ENCODE results near the gene ORC6. TPM values are rescaled to one million over a fixed set of nuclear protein-coding genes. Genes with fewer than 3 reads are reported as not detected.

ORC6 gene
- total RNA-seq, 1 donor from 2014 or later, result 1.3 TPM

DNA sequence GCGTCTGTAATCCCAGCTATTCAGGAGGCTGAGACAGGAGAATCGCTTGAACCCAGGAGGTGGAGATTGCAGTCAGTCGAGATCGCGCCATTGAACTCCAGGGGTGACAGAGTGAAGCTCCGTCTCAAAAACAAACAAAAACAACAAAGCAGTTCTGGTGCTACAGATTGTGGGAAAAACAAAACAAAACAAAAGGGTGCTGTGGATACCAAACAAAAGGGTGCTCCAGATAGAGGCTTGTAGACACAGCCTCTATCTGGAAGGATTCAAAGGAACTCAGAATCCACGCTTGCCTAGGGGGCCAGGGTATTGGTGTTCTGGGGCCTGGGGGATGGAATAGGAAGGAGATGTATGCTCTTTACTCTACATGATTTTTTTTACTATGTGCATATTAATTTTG lies 56.2 kb downstream of the ORC6 start:
- no peak overlapping the region for H3K27ac ChIP-seq
- no peak for ATAC-seq
- intact Hi-C loops (cut with DNase I), result no loop called here

DNA sequence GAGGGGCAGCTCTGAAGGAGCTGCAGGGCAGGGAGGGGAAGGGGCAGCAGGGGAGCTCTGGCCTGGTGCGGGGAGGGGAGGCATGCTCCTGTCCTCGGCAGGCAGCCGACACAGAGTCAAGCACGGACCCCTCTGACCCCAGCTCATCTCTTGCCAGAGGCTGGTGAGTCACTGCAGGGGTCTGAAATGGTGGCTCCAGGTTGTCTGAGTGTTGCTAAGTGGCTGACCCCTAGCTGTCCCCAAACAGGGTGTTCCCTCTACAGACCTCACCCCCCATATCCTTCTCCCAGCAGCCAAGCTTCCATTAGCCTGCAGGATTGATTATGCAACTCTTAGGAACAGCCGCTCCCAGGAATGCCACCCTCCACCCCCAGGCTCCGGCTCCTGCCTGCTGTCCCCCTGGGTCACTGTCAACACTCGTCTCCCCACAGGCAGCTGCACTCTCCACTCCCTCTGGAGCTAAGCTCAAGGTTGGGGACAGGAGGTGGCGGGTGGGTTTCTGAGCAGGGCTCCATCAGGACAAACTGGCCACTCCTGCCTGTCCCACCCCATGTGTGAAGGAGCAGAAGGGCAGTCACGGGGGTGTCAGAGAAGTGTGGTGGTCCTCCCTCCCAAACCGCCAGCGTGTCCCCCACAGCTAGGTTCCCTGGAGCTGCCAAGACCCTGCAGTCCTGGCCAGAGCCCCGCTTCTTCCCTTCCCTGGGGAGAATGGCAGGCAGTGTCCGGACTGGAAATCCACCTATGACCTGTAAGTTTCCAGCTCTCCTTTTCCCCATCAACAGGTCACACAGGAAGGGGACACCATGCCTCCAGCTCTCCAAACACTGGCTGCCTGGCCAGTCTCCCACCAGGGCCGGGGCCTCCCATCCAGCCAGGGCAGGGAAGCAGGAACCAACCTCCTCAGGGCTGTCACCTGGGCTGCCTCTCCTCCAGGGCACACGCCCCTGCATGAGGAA lies 57.6 kb downstream of the ORC6 start:
- ATAC-seq, result no peak
- Histone ChIP-seq H3K4me1 (peaks cover 7% of the 10 kb centered on the region), H3K27me3 (ENCODE audit: low read depth) (no peaks in the 10 kb centered on the region), H3K27ac (no peak overlapping the region), H3K4me3 (no peak overlapping the region), H3K36me3 (no peaks in the 10 kb centered on the region), H3K9me3 (no peaks in the 10 kb centered on the region)
- intact Hi-C loops (cut with DNase I), result no loop called here
- DNase-seq, result no peak
- TF ChIP-seq, protein P1, sequence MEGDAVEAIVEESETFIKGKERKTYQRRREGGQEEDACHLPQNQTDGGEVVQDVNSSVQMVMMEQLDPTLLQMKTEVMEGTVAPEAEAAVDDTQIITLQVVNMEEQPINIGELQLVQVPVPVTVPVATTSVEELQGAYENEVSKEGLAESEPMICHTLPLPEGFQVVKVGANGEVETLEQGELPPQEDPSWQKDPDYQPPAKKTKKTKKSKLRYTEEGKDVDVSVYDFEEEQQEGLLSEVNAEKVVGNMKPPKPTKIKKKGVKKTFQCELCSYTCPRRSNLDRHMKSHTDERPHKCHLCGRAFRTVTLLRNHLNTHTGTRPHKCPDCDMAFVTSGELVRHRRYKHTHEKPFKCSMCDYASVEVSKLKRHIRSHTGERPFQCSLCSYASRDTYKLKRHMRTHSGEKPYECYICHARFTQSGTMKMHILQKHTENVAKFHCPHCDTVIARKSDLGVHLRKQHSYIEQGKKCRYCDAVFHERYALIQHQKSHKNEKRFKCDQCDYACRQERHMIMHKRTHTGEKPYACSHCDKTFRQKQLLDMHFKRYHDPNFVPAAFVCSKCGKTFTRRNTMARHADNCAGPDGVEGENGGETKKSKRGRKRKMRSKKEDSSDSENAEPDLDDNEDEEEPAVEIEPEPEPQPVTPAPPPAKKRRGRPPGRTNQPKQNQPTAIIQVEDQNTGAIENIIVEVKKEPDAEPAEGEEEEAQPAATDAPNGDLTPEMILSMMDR (IDR thresholded peaks at IDR 0.05), result no peak

More for the DNA sequence above, 56.2 kb downstream of the ORC6 start:
- Histone ChIP-seq H3K4me3 (no peak overlapping the region), H3K9me3 (no peaks in the 10 kb centered on the region), H3K4me1 (peaks cover 7% of the 10 kb centered on the region), H3K36me3 (no peaks in the 10 kb centered on the region), H3K27me3 (ENCODE audit: low read depth) (no peaks in the 10 kb centered on the region)
- TF ChIP-seq, protein P1 (IDR thresholded peaks at IDR 0.05), result no peak
- DNase-seq, result no peak

Other genes starting within 250 kb of the ORC6 start
- 2.1 TPM for gene SHCBP1, start 68.3 kb upstream of the ORC6 start, total RNA-seq
- gene VPS35, start 481 bp upstream of the ORC6 start, total RNA-seq, result 98.9 TPM
- 2.0 TPM for gene MYLK3, start 58.7 kb downstream of the ORC6 start, total RNA-seq
- 5.8 TPM for gene C16orf87, start 141.5 kb downstream of the ORC6 start, total RNA-seq
- 4.8 TPM for gene GPT2, start 194.7 kb downstream of the ORC6 start, total RNA-seq

Measured in lower lobe of right lung (tissue), 2 donors.